A673 (cell line): ENCODE measurements around the gene SMIM35.

ENCODE experiments used
- EZH2 ChIP-seq: fragments of 200-600 bp; sonication (generic); IDR thresholded peaks from 2 replicates; pipeline ENCODE4 v1.6.1; 2017; ENCODE audit warnings: borderline replicate concordance, low read depth, mild to moderate bottlenecking, mixed read lengths, antibody characterized with exemption, low read length; ENCODE audit not compliant: poor library complexity, severe bottlenecking
- TF ChIP-seq, protein P1 (sequence below): fragments of 300-800, 200-600 bp; sonication (generic); conservative IDR thresholded peaks from 2 replicates; pipeline ENCODE4 v1.5.1; 2017; ENCODE audit warnings: low read depth, mild to moderate bottlenecking, antibody characterized with exemption, low read length, moderate library complexity, mixed read lengths

DNA sequence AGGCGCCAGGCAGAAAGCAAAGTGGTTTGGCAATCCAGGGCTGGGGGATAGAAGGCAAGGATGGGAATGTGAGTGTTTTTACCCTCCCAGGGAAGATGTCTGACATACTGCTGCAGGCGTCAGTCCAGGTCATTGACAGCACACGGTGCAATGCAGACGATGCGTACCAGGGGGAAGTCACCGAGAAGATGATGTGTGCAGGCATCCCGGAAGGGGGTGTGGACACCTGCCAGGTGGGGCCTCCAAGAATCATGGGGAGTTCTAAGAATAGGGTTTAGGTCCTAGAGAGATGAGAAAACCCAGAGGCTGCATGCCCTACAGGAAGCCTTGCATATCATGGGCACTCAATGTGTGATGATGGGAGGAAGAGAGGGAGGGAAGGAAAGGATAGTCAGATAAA lies 28.3 kb upstream of the SMIM35 start:
- TF ChIP-seq, protein P1, sequence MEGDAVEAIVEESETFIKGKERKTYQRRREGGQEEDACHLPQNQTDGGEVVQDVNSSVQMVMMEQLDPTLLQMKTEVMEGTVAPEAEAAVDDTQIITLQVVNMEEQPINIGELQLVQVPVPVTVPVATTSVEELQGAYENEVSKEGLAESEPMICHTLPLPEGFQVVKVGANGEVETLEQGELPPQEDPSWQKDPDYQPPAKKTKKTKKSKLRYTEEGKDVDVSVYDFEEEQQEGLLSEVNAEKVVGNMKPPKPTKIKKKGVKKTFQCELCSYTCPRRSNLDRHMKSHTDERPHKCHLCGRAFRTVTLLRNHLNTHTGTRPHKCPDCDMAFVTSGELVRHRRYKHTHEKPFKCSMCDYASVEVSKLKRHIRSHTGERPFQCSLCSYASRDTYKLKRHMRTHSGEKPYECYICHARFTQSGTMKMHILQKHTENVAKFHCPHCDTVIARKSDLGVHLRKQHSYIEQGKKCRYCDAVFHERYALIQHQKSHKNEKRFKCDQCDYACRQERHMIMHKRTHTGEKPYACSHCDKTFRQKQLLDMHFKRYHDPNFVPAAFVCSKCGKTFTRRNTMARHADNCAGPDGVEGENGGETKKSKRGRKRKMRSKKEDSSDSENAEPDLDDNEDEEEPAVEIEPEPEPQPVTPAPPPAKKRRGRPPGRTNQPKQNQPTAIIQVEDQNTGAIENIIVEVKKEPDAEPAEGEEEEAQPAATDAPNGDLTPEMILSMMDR = no peak
- TF ChIP-seq EZH2 = no peak
